Measurements from ENCODE around the gene TRIM17.
A peak's percentile ranks its signal among the peaks of the same experiment; 100 is the strongest.

The TRIM17 gene

GRCh38 chr1:228381356-228381755, 35.3 kb downstream of the TRIM17 start:
- no peak for DNase-seq (ENCODE audit: low read depth in 2 of 2, low spot score in 1 of 2)

GRCh38 chr1:228379666-228380065, 37.0 kb downstream of the TRIM17 start:
- no peak for DNase-seq (ENCODE audit: low read depth in 2 of 2, low spot score in 1 of 2)

GRCh38 chr1:228378873-228379460, 37.7 kb downstream of the TRIM17 start:
- DNase-seq (ENCODE audit: low read depth in 2 of 2, low spot score in 1 of 2) = no peak

GRCh38 chr1:228378090-228378872, 38.4 kb downstream of the TRIM17 start:
- peak in 1 of 2 donors; percentile 9 for DNase-seq (ENCODE audit: low read depth in 2 of 2, low spot score in 1 of 2)

- no peak for DNase-seq (ENCODE audit: low read depth in 2 of 2, low spot score in 1 of 2)
Observed at GRCh38 chr1:228377664-228378089, 39.0 kb downstream of the TRIM17 start.

GRCh38 chr1:228376651-228377631, 39.7 kb downstream of the TRIM17 start:
- DNase-seq (ENCODE audit: low read depth in 2 of 2, low spot score in 1 of 2) = no peak

GRCh38 chr1:228376262-228376628, 40.4 kb downstream of the TRIM17 start:
- no peak for DNase-seq (ENCODE audit: low read depth in 2 of 2, low spot score in 1 of 2)

GRCh38 chr1:228375578-228376261, 40.9 kb downstream of the TRIM17 start:
- no peak for DNase-seq (ENCODE audit: low read depth in 2 of 2, low spot score in 1 of 2)

- DNase-seq (ENCODE audit: low read depth in 2 of 2, low spot score in 1 of 2) = no peak
Observed at GRCh38 chr1:228374711-228375577, 41.7 kb downstream of the TRIM17 start.

GRCh38 chr1:228373681-228374571, 42.7 kb downstream of the TRIM17 start:
- no peak for DNase-seq (ENCODE audit: low read depth in 2 of 2, low spot score in 1 of 2)

- DNase-seq (ENCODE audit: low read depth in 2 of 2, low spot score in 1 of 2) = no peak
Observed at GRCh38 chr1:228373004-228373680, 43.5 kb downstream of the TRIM17 start.

GRCh38 chr1:228372183-228373003, 44.3 kb downstream of the TRIM17 start:
- no peak for DNase-seq (ENCODE audit: low read depth in 2 of 2, low spot score in 1 of 2)

- no peak for DNase-seq (ENCODE audit: low read depth in 2 of 2, low spot score in 1 of 2)
Observed at GRCh38 chr1:228371741-228372182, 44.9 kb downstream of the TRIM17 start.

GRCh38 chr1:228370941-228371740, 45.5 kb downstream of the TRIM17 start:
- DNase-seq (ENCODE audit: low read depth in 2 of 2, low spot score in 1 of 2) = no peak

- no peak for DNase-seq (ENCODE audit: low read depth in 2 of 2, low spot score in 1 of 2)
Observed at GRCh38 chr1:228370439-228370940, 46.2 kb downstream of the TRIM17 start.

- DNase-seq (ENCODE audit: low read depth in 2 of 2, low spot score in 1 of 2) = no peak
Observed at GRCh38 chr1:228369608-228370438, 46.8 kb downstream of the TRIM17 start.

Measured in stimulated activated CD8-positive, alpha-beta memory T cell treated with anti-CD3 and anti-CD28 coated beads, Interleukin-4, amount 100 ng/mL, for 4 hours (primary cell).